ENCODE data around the gene CATSPERD.

The CATSPERD gene

DNA sequence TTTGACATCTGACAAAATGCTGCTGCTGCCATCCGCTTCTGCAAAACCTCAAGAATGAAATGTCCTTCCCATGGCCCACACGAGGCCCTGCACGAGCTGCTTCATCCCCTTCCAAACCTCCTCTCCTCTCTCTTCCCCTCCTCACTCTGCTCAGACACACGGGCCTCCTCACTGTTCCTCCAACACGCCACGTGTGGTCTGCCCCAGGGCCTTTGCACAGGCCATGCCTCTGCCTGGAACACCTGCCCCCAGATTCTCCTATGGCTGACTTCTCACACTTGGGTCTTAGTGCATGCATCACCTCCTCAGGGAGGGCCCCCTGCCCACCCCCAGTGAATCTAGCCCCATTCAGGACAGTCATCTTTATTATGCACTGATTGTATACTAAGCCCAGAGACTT lies 100.3 kb downstream of the CATSPERD start:
- TF ChIP-seq ZNF274 (IDR thresholded peaks at IDR 0.05; ENCODE audit: low read depth, low read length): no peak
- H3K4me3 ChIP-seq (ENCODE audit: low read length): no peak overlapping the region

DNA sequence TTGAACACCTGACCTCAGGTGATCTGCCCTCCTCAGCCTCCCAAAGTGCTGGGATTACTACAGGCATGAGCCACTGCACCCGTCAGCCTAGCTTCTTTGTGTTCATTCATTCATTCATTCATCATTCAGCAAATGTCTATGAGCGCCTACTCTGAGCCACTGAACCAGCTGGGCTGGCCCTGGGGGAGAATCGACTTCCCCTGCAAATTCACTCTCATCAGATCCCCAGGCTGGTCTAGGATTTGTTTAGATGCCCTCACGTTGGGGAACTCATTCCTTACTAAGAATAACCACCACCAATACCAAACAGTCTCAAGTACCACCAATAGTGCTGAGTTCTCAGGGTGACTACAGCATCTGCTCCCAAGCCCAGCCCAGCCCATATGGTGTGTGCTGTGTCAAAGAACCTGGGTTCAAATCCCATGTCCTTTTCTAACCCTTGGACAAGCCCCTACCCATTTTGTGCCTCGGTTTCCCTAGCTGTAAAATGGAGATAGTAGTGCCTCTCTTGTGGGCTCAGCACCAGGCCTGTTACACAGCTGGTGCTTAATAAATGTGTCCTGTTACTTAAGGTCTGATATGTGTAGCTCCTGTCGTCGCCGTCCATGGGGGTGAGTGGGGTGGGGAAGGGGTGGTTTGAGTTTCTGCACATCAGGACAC lies 101.2 kb downstream of the CATSPERD start:
- TF ChIP-seq ZNF274 (IDR thresholded peaks at IDR 0.05; ENCODE audit: low read depth, low read length): no peak
- no peak overlapping the region for H3K4me3 ChIP-seq (ENCODE audit: low read length)

DNA sequence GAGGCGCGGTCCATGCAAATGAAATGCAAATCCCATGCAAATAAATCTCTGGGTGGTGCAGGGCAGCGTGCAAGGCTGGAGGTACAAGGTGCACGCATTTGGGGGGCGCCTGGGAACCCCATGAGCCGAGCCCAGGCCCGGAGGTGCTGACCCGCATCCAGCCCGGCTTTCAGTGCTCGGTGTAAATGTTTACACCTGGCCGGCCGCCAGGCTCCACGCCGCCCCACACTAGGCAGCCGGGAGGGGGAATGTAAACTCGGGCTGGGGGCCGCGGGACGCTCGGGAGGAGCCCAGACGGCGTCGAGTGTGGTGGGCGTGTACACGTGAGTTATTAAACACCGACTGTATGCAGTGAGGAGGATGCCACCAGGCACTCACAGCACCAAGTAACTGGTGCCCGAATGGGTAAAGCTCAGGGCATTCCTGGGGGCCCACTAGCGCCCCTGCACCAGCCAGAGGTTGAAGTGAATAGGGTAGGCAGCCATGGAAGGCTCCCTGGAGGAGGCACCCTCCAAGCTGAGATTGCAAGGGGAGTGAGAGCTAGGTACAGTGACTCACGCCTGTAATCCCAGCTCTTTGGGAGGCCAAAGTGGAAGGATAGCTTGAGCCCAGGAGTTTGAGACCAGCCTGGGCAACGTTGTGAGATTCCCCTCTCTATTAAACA lies 101.9 kb downstream of the CATSPERD start:
- TF ChIP-seq ZNF274 (IDR thresholded peaks at IDR 0.05; ENCODE audit: low read depth, low read length): no peak
- H3K4me3 ChIP-seq (ENCODE audit: low read length): no peak overlapping the region

DNA sequence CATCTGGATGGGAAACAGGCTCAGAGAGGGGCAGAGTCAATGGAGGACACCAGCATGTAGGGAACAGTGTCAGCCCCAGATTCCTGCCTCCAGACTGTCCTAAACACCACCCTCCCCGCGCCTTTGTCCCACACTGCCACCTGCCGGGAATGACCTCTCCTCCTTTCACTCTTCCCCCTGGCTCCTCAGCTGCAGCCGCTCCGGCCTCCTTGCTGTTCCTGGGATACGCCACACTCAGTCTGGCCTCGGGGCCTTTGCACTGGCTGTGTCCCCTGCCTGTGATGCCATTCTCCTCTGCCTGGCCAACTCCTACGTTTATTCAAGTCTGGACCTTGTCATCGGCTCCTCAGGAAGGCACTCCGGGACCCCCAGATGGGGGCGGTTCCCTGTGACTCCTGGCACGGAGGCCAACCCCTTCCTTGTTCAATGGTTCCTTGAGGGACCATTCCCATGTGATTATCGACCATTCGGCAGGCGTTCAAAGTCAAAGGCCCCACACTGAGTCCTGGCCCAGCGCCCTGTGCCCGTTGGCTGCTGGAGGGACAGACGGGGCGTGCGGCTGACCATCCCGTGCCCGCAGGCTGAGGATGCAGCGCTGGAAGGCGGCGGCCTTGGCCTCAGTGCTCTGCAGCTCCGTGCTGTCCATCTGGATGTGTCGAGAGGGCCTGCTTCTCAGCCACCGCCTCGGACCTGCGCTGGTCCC lies 103.3 kb downstream of the CATSPERD start:
- H3K4me3 ChIP-seq (ENCODE audit: low read length): no peak overlapping the region
- no peak for TF ChIP-seq ZNF274 (IDR thresholded peaks at IDR 0.05; ENCODE audit: low read depth, low read length)

DNA sequence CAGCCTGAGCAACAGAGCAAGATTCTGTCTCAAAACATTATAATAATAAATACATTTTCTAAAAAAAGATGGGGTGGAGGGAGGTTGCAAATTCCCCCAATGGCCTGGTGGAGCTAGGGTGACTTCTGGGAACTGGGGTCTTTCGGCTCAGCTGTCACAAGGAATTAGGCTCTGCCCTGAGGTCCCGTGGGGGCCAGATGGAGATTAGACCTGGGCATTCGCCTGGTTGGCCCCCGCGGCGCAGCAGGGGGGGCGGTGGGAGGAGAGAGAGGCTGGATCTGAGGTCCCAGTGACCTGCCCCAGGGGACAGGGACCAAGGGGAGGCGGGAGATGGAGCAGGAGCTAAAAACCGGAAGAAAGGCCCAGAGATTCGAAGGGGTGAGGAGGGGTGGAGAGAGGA lies 104.3 kb downstream of the CATSPERD start:
- no peak for TF ChIP-seq ZNF274 (IDR thresholded peaks at IDR 0.05; ENCODE audit: low read depth, low read length)
- no peak overlapping the region for H3K4me3 ChIP-seq (ENCODE audit: low read length)

DNA sequence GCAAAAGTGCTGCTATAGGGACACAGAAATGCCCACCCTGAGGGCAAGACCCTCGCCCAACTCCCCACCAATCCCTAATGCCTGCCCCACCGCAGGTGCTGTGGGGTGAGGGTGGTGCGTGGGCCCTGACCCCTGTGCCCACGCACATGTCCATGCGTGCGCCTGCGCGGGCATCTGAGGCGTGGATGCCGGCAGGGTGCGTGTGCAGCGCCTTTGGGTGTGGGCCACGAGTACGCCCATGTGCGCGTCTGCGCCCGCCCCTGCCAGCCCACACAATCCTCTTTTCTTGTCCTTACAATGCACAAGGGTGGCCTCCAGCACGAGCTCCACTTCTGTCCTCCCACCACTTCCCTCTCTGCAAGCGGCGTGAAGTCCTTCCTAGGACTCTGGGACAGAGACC lies 104.7 kb downstream of the CATSPERD start:
- no peak overlapping the region for H3K4me3 ChIP-seq (ENCODE audit: low read length)
- no peak for TF ChIP-seq ZNF274 (IDR thresholded peaks at IDR 0.05; ENCODE audit: low read depth, low read length)

DNA sequence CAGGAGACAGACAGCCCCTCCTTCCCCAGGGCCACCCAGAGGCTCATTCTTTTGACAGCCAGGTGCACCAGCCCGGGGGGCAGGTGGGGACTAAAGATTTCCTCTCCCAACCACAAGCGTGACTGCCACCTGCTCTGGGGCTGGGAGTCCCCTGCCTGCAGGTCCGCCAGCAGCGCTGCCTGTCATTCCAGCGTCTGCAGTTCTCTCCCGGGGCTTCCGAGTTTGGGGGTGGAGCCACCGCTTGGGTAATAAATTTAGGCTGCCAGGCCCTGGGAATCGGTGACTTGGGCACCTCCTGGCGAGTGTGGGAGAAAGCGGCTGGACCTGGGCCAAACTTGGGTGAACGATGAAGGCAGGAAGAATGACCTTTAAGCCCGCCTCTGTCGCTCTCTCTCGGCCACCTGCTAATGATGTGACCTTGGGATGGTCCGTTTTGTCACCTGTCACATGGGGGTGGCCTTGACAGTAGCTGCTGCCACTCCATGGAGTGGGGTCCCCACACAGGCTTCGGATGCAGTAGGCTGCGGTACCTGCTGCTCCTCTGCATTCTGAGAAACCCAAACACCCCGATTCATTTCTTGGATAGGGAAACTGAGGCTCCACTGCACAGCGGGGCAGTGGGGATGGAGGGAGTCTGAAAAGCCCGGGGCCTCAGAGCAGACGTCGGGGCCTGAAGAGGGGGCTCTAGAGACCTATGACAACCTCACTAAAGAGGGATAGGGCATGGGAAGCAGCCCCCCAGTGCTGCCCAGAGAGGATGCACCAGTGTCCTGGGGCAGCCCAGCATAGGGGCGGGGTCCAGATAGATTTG lies 106.3 kb downstream of the CATSPERD start:
- no peak for TF ChIP-seq ZNF274 (IDR thresholded peaks at IDR 0.05; ENCODE audit: low read depth, low read length)
- H3K4me3 ChIP-seq (ENCODE audit: low read length): no peak overlapping the region

DNA sequence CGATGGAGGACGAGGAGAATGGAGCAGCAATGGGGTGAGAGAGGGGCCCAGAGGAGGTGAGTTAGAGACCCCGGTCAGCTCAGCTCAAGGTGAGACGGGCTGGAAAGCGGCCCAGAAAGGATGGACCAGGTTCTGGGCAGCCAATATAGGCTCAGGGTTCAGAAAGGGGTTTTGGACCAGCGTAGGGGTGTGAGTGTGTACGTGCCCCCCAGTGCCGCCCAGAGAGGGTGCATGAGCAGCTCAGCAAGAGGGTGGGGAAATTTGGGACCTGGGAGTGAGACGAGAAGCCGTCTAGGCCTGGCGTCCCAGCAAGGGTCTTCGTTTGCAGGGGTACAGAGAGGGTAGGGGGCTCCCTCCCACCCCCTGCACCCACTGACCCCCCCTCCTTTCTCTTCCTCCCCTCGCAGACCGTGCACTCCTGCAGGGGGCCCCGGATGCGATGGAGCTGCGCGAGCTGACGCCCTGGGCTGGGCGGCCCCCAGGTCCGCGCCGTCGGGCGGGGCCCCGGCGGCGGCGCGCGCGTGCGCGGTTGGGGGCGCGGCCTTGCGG lies 107.0 kb downstream of the CATSPERD start:
- no peak overlapping the region; the same call in 1 of the 2 replicates for H3K4me3 ChIP-seq (ENCODE audit: low read length)
- no peak for TF ChIP-seq ZNF274 (IDR thresholded peaks at IDR 0.05; ENCODE audit: low read depth, low read length)

DNA sequence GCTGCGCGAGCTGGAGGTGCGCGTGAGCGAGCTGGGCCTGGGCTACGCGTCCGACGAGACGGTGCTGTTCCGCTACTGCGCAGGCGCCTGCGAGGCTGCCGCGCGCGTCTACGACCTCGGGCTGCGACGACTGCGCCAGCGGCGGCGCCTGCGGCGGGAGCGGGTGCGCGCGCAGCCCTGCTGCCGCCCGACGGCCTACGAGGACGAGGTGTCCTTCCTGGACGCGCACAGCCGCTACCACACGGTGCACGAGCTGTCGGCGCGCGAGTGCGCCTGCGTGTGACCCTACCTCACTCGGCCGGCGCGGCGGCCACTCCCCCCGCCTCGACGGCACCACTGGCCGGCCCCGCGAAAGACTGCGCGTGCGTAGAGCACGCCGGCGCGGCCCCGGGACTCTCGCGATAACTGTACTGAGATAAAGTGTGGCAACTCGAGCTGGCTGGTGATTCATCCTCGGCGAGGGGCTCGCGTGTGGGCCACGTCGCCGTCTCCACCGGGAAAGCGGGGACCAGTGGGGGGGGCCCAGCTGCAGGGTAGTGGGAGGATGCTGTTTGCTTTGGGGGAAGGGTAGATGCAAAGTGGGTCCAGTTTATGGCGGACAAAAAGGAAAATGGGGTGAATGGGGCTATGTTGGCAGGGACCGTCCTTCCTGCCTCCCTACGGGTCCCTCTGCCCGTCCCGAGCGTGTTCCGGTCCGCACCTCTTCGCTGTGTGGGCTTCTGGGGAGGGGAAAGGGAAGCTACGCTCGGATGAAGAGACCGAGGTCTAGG lies 107.6 kb downstream of the CATSPERD start:
- no peak for TF ChIP-seq ZNF274 (IDR thresholded peaks at IDR 0.05; ENCODE audit: low read depth, low read length)
- peak overlapping the region; percentile 64; the same call in 1 of the 2 replicates for H3K4me3 ChIP-seq (ENCODE audit: low read length)
